ENCODE measurements around the gene TMEM255A.

DNA sequence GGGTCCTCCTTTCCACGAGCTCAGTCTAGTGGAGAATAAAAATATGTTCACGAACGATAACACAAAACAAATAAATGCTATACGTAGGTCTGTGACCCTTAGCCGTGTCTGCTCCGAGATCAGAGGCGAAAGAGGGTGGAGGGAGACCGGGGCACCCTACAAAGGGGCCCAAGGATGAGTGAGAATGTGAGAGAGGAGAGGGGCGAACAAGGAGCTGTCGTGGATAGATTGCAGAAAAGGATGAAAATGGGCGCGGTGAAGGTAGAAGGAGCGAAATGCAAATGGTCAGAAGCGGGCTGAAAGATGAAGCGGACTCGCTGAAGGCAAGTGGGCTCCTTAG is 66.9 kb downstream of the TMEM255A start:
- TF ChIP-seq YY1 (IDR thresholded peaks at IDR 0.05; ENCODE audit: insufficient read depth, insufficient read length) (no peak), SUZ12 (IDR thresholded peaks at IDR 0.05; ENCODE audit: extremely low read depth, insufficient read depth, insufficient read length) (no peak)
